Posterior cingulate gyrus (tissue), 11 donors: ENCODE measurements around the gene ECHDC1.

ENCODE experiments used
- DNase-seq, 10 donors: peaks; one replicate each; pipeline versions ENCODE4 v3.0.0 to v3.0.0-alpha.2; 2020 to 2021; ENCODE audit warnings: mixed read lengths in 3 of 10
- intact Hi-C: fragments of 100-400 bp; cut with DNase I; formaldehyde crosslinking; loops from one replicate; pipeline ENCODE4 v1.15.1; 2023

The ECHDC1 gene

DNA sequence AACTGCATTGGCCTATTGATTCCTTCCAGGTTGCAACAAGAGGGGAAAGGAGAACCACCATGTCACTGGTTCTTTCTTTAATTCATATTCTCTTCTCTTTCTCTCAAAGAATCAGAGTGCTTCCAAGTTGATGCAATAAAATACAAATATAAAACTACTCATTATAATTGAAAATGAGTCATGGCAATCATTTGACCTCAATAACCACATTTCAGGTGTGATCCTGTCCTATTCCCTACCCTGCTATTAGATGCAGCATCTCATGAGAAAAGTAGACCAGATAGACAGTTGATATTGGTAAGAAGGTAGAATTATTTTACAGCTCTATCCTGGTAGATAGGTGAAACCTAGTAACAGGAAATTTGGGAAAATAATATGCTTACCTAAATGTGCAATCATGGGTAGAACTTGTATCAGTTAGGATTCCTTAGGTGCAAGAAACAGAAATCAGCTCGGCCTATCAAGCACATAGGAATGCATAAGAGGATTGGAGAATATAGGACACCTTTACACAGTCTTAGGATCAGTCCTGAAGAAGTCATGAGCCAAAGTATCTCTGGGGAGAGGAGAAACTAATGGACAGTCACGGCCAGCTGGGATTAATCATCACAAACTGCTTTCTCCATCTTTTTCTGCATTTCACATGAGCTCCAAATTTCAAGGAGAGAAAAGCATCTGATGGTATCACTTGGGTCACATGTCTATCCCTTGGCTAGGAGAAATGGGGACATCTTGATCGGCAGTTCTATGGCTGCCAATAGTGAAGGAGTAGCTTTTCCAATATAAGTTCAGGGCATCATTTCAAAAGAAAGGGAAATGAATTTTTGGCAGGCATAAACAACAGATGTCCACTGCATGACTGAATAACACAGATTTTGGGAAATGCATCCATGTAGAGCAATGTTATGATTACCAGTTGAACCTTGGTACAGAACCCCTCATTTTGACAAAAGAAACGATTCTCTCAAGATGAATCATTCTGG is 96.0 kb downstream of the ECHDC1 start:
- DNase-seq: no peak
- intact Hi-C loops: no loop called here

DNA sequence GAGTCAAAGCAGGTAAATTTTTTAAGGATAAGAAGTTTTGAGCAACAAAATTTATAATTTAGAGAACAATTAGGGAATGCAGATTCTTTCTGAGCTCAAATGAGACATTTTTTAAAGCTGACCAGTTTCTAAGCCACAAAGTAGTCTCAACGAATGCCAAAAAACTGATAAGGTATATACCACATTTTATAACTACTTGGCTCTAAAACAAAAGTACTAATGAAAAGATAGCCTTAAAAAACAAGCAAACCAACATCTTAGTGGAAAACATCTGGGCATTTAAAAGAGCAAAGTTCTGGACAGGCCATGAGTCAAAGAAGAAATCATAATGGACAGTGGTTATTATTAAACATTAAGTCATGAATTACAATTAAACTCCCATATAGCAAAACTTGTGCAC is 99.9 kb downstream of the ECHDC1 start:
- DNase-seq: no peak
- intact Hi-C loops: no loop called here
